K562 (cell line): Measurements from ENCODE around the gene FBXW2. TPM values are rescaled to one million over a fixed set of nuclear protein-coding genes. Genes with fewer than 3 reads are reported as not detected.
A peak's percentile ranks its signal among the peaks of the same experiment; 100 is the strongest.

Experiments
- ARID1B ChIP-seq: fragments of 450-650 bp; IDR thresholded peaks from 2 replicates; pipeline ENCODE4 v1.6.1; 2016; ENCODE audit warnings: antibody characterized with exemption, mild to moderate bottlenecking, inconsistent platforms
- FOXO4 ChIP-seq: fragments of 450-650 bp; formaldehyde crosslinking; IDR thresholded peaks from 2 replicates; pipeline ENCODE4 v1.4.0; 2020; ENCODE audit warnings: mild to moderate bottlenecking, moderate library complexity
- GABPB1 ChIP-seq: sonication (generic); formaldehyde crosslinking; IDR thresholded peaks from 2 replicates; pipeline ENCODE4 v1.8.0; 2022; ENCODE audit warnings: mild to moderate bottlenecking, missing genetic modification reagents
- GTF2B ChIP-seq: IDR thresholded peaks from 2 replicates; pipeline ENCODE4 v1.6.1; 2011; ENCODE audit not compliant: insufficient read length; ENCODE audit errors: extremely low read depth
- IFI16 ChIP-seq: fragments of 250-450 bp; sonication (Bioruptor Pico); IDR thresholded peaks from 2 replicates; pipeline ENCODE4 v2.1.2; 2022; ENCODE audit warnings: mild to moderate bottlenecking, inconsistent platforms
- KDM5B ChIP-seq: fragments of 200-600 bp; sonication (generic); IDR thresholded peaks from 2 replicates; pipeline ENCODE4 v1.6.1; 2012; ENCODE audit warnings: low read depth, mild to moderate bottlenecking, moderate library complexity, low read length, control low read depth, inconsistent platforms; ENCODE audit not compliant: insufficient replicate concordance
- KLF16 ChIP-seq: IDR thresholded peaks from 2 replicates; pipeline ENCODE4 v1.6.1; 2016; ENCODE audit warnings: antibody characterized with exemption
- L3MBTL2 ChIP-seq: fragments of 450-650 bp; IDR thresholded peaks from 2 replicates; pipeline ENCODE4 v1.6.1; 2016; ENCODE audit warnings: mild to moderate bottlenecking, moderate library complexity
- NCOA6 ChIP-seq: fragments of 450-650 bp; IDR thresholded peaks from 2 replicates; pipeline ENCODE4 v1.6.1; 2017; ENCODE audit warnings: mild to moderate bottlenecking
- POLR2AphosphoS5 ChIP-seq: IDR thresholded peaks from 2 replicates; pipeline ENCODE4 v1.6.1; 2011; ENCODE audit warnings: mild to moderate bottlenecking, low read depth, low read length, moderate library complexity; ENCODE audit not compliant: control insufficient read depth, insufficient read depth
- PRMT5 ChIP-seq: sonication (generic); formaldehyde crosslinking; IDR thresholded peaks from 2 replicates; pipeline ENCODE4 v1.5.0; 2020; ENCODE audit warnings: missing genetic modification reagents
- TEAD4 ChIP-seq, 2 experiments: sonication (generic) in 1 of 2; formaldehyde crosslinking in 1 of 2; IDR thresholded peaks; 2 replicates each; pipeline versions ENCODE4 v1.6.1 to v1.8.0; 2012 to 2022; ENCODE audit warnings: borderline replicate concordance in 1 of 2, inconsistent platforms in 1 of 2, low read length in 1 of 2, mild to moderate bottlenecking in 1 of 2, missing genetic modification reagents in 1 of 2
- ZNF384 ChIP-seq: IDR thresholded peaks from 2 replicates; pipeline ENCODE4 v1.6.1; 2012; ENCODE audit warnings: low read depth, low read length, improper control_type of control experiment
- ZNF551 ChIP-seq: fragments of 250-450 bp; sonication (Bioruptor Pico); IDR thresholded peaks from 2 replicates; pipeline ENCODE4 v1.5.0; 2021; ENCODE audit warnings: mild to moderate bottlenecking, moderate library complexity
- polyA plus RNA-seq, 8 experiments: library from polyadenylated mRNA; depleted of rRNA in 4 of 8; stranded (reverse) in 5 of 8; unstranded in 3 of 8; fragments of >200 nt; fragmentation: Nextera tagmentation in 2 of 8; fragmentation: Illumina TruSeq in 1 of 8; extraction: Ambion mirVana in 2 of 8; extraction: Trizol in 1 of 8; gene quantifications; 2 replicates each; pipeline versions ENCODE4 v1.2.1 to v1.2.3, GENCODE V29; 2011 to 2014; ENCODE audit warnings: inconsistent platforms in 1 of 8, missing spikeins in 1 of 8
- total RNA-seq, 7 experiments: library from RNA; depleted of rRNA in 6 of 7; stranded (reverse); fragments of >200 nt in 6 of 7; fragmentation: Illumina TruSeq in 2 of 7; extraction: Trizol in 2 of 7; gene quantifications; 2 replicates each; pipeline versions ENCODE4 v1.2.1 to v1.2.3, GENCODE V29; 2011 to 2021; ENCODE audit warnings: low replicate concordance in 1 of 7
- TF ChIP-seq, protein P1 (sequence below): fragments of 200-800 bp; sonication (Bioruptor generic); IDR thresholded peaks from 2 replicates; pipeline ENCODE4 v1.6.1; 2017; ENCODE audit warnings: missing genetic modification characterization, missing compliant biosample characterization
- TF ChIP-seq, protein P2 (sequence below), 2 experiments: IDR thresholded peaks in 1 of 2; conservative IDR thresholded peaks in 1 of 2; 2 replicates each; pipeline ENCODE4 v1.6.1; 2016; ENCODE audit warnings: low read depth in 2 of 2, mild to moderate bottlenecking in 1 of 2, missing compliant biosample characterization in 1 of 2, missing genetic modification characterization in 1 of 2, moderate library complexity in 1 of 2
- TF ChIP-seq, protein P3 (sequence below): sonication (generic); formaldehyde crosslinking; IDR thresholded peaks from 2 replicates; pipeline ENCODE4 v1.8.1; 2023; ENCODE audit warnings: mild to moderate bottlenecking, missing genetic modification reagents, moderate library complexity
- TF ChIP-seq, protein P4 (sequence below): fragments of 450-650 bp; IDR thresholded peaks from 2 replicates; pipeline ENCODE4 v1.6.1; 2014; ENCODE audit warnings: low read depth, mild to moderate bottlenecking, moderate library complexity, borderline replicate concordance

The FBXW2 gene
- total and polyA plus RNA-seq, 9 of the 15 experiments (the other 6 are each of a cell fraction or from before 2014, with no cell fraction given), result 2.5 to 57.8 (median 28.1) TPM

DNA sequence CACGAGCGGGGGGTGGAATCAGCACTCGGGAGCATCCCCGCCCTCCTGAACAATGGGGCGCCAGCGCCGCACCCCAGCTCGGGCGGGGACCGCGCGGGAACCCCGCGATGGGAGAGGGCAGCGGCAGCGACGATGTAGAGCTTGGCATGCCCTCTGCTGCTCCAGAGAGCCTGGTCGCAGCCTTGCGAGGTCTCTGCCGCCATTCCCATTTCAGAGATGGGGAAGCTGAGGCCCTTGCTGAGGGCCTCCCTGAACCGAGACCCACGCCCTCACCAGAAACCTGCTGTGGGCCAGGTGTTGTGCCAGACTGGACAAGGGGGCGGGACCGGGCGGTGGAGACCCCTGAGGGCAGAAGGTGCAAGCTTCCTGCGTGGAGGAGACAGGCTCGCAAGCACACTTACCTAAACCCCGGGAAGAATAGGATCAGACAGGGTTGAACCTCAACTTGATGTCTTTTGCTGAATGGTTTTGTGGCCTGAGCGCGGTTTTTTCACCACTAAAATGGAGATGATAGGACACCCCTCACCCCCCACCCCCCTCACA is 78.3 kb downstream of the FBXW2 start (continued):
- TF ChIP-seq, protein P1, sequence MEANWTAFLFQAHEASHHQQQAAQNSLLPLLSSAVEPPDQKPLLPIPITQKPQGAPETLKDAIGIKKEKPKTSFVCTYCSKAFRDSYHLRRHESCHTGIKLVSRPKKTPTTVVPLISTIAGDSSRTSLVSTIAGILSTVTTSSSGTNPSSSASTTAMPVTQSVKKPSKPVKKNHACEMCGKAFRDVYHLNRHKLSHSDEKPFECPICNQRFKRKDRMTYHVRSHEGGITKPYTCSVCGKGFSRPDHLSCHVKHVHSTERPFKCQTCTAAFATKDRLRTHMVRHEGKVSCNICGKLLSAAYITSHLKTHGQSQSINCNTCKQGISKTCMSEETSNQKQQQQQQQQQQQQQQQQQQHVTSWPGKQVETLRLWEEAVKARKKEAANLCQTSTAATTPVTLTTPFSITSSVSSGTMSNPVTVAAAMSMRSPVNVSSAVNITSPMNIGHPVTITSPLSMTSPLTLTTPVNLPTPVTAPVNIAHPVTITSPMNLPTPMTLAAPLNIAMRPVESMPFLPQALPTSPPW, result peak; percentile 5; the same call in 1 of the 2 replicates
- TF ChIP-seq, protein P2, sequence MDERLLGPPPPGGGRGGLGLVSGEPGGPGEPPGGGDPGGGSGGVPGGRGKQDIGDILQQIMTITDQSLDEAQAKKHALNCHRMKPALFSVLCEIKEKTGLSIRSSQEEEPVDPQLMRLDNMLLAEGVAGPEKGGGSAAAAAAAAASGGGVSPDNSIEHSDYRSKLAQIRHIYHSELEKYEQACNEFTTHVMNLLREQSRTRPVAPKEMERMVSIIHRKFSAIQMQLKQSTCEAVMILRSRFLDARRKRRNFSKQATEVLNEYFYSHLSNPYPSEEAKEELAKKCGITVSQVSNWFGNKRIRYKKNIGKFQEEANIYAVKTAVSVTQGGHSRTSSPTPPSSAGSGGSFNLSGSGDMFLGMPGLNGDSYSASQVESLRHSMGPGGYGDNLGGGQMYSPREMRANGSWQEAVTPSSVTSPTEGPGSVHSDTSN (CRISPR knock-in tag; IDR thresholded peaks at IDR 0.05; ENCODE audit: low read depth), result no peak
- TF ChIP-seq, protein P2 (tag; conservative IDR thresholded peaks at IDR 0.05; ENCODE audit: low read depth), result no peak
- TF ChIP-seq KLF16 (no peak), POLR2AphosphoS5 (no peak; the same call in 1 of the 2 replicates), GTF2B (no peak), GABPB1 (CRISPR knock-in tag) (0 out of 2 replicates have a peak, but pooled peaks have one; percentile 9), ARID1B (0 out of 2 replicates have a peak, but pooled peaks have one; percentile 9), PRMT5 (CRISPR knock-in tag) (no peak), ZNF384 (no peak), NCOA6 (no peak), L3MBTL2 (no peak), IFI16 (CRISPR knock-in tag) (no peak), KDM5B (peak; percentile 8), TEAD4 (IDR thresholded peaks at IDR 0.05; ENCODE audit: low read length) (no peak), TEAD4 (CRISPR knock-in tag; IDR thresholded peaks at IDR 0.05; ENCODE audit: borderline replicate concordance) (no peak), ZNF551 (CRISPR knock-in tag) (no peak), FOXO4 (CRISPR knock-in tag) (0 out of 2 replicates have a peak, but pooled peaks have one; percentile 54)
- TF ChIP-seq, protein P3, sequence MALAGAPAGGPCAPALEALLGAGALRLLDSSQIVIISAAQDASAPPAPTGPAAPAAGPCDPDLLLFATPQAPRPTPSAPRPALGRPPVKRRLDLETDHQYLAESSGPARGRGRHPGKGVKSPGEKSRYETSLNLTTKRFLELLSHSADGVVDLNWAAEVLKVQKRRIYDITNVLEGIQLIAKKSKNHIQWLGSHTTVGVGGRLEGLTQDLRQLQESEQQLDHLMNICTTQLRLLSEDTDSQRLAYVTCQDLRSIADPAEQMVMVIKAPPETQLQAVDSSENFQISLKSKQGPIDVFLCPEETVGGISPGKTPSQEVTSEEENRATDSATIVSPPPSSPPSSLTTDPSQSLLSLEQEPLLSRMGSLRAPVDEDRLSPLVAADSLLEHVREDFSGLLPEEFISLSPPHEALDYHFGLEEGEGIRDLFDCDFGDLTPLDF (CRISPR knock-in tag), result peak; percentile 13; the same call in 1 of the 2 replicates
- TF ChIP-seq, protein P4, sequence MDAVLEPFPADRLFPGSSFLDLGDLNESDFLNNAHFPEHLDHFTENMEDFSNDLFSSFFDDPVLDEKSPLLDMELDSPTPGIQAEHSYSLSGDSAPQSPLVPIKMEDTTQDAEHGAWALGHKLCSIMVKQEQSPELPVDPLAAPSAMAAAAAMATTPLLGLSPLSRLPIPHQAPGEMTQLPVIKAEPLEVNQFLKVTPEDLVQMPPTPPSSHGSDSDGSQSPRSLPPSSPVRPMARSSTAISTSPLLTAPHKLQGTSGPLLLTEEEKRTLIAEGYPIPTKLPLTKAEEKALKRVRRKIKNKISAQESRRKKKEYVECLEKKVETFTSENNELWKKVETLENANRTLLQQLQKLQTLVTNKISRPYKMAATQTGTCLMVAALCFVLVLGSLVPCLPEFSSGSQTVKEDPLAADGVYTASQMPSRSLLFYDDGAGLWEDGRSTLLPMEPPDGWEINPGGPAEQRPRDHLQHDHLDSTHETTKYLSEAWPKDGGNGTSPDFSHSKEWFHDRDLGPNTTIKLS, result no peak
